Stimulated activated naive CD4-positive, alpha-beta T cell (primary cell): ENCODE results near the gene ZNF275.
"Not testable (repeated sequence)": the region's sequence is repeated elsewhere in the genome, so short reads cannot be mapped to it uniquely, and the experiment has no call there.

Experiments
- DNase-seq, 6 experiments: peaks; one replicate each; lab custom pipeline; 2025; lab: John Stamatoyannopoulos, UW

The ZNF275 gene

GRCh38 chrX:153387987-153388721 lies 54.2 kb downstream of the ZNF275 start:
- DNase-seq = no peak

DNA sequence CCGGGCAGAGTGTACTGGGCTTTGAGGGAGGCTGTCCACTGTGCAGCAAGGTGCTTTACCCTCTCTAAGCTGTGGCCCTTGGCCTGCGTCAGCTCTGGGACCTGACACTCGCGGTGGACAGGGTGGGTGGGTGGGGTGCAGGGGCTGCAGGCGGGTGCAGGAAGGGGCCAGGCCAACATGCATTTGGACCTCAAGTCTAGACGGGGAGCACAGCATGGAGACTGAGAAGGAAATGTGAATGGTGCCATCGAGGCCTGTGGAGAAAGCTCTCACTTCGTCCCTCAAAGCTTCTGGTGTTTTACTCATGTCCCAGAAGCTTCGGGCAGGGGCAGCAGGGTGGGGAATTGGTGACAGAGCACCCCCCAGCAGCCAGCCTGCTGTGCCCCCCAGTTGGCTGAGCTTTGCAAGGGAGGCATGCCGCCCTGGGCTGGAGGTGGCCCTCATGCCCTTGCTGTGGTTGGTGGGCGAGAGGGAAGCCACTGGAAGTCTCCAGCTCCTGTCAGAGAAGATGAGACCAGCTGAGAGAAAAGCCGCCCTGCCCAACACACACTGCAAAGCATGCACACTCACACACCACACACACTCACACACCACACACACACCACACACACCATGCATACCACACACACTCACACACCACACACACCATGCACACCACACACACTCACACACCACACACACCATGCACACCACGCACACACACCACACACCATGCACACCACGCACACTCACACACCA lies 54.9 kb downstream of the ZNF275 start:
- no peak for DNase-seq

- DNase-seq = not testable (repeated sequence)
Measured at GRCh38 chrX:153389460-153389768, 55.5 kb downstream of the ZNF275 start.

DNA sequence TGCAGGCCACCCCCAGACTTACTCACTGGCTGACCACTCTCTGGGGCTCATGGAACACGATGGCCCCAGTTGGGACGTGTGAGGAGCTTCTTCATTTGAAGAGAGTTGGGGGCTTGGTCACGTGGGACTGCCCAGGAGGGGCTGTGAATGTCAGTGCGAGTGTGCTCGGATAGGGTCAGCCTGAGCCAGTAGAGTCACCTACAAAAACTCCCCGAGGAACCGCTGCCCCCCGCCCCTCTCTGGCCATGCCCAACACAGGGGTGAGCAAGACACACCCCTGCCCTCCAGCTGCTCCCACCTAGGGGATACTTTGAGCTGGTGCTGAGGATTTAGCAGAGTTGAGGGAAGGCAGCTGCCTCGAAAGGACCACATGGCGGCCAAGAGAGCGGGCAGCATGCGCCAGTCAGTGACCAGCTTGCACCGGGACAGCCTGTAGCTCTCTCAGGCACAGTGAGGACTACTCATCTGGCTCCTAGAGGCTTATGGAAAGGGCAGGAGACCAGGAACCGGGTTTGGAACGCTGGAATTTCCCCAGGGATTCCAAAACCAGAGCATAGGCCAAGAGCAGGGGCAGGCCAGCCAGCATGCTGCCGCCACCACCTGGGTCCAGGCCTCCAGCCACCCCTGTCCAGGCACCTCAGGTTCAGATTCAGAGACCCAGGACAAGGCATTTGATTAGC lies 58.8 kb downstream of the ZNF275 start:
- DNase-seq = no peak

- DNase-seq = no peak
Measured at GRCh38 chrX:153394612-153395011, 60.7 kb downstream of the ZNF275 start.

- DNase-seq = no peak
Measured at GRCh38 chrX:153395613-153396319, 61.8 kb downstream of the ZNF275 start.

DNA sequence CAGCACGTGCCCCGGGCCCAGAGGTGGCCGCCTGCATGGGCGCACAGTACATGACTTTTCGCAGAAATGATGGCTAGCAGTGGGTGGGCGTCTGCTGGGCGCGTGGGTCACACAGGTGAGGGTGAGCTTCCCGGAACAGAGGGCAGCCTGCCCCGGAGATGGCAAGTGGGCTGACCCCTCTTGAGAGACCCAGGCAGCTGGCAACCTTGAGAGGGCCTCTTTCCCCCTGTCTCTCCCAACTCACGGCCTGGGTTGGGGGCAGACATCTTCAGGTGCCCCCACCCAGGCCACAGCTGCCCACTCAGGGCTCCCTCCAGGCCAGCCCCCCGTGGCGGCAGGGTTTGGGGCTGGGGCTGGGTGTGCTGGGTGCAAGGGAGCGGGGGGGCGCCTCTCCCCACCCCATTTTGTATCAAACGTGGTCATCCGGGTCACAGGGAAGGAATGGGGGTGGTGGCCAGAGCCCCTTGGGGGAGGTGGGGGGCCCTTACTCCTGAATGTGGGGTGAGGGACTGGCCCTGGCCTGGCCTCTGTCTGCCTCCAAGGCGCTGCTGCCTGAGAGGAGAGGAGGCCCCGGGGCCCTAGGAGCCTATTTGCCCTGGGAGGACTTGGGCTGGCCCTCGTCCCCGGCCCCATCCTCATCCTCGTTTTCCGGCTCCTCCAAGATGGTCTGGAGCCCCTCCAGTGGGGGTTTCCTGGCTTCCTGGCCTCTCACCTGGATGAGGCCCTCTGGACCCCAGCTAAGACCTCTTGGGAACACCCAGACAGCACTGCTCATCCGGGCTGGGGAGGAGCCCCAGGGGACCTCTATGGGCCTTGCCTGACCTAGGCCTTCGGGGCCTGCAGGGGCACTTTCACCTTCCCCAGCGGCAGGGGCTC lies 62.6 kb downstream of the ZNF275 start:
- no peak for DNase-seq

- DNase-seq = no peak
Measured at GRCh38 chrX:153397256-153397960, 63.5 kb downstream of the ZNF275 start.

- DNase-seq = no peak
Measured at GRCh38 chrX:153398275-153398960, 64.5 kb downstream of the ZNF275 start.

- DNase-seq = peak in 5 of 6 experiments; percentile 7 to 48 (median 13)
Measured at GRCh38 chrX:153400146-153401132, 66.5 kb downstream of the ZNF275 start.

- DNase-seq = no peak
Measured at GRCh38 chrX:153401133-153401764, 67.3 kb downstream of the ZNF275 start, which contains the start of gene PNMA6E. Gene PNMA6E (minus strand): TSS chrX:153401350. CDS start chrX:153398849, 2,501 bp downstream.
